IPS-NIHi11 (cell line): ENCODE data around the gene SND1.

Source experiments
- DNase-seq: peaks from one replicate; pipeline ENCODE4 v3.0.0; 2012; ENCODE audit warnings: mixed read lengths, low spot score

SND1 gene

DNA sequence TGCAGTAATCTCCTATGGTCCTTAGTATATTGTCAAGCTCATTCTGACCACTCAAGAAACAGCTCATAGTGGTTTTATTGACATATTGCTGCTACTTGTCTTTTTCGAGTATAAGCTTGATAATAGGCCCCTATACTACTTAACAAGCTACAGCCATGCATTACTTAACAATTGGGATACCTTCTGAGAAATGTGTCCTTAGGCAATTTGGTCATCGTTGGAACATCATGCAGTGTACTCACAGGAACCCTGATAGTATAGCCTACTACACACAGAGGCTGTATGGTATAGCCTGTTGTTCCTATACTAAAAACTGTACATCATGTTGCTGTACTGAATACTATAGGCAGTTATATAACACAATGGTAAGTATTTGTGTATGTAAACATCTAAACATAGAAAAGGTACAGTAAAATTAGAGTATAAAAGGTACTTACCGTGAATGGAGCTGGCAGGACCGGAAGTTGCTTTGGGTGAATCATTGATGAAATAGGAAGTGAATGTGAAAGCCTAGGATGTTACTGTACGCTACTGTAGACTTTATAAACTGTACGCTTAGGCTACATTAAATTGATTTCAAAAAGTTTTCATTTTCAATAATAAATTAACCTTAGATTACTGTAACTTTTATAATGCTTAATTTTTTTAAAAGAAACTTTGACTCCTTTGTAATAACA is 218.4 kb downstream of the SND1 start:
- no peak for DNase-seq

DNA sequence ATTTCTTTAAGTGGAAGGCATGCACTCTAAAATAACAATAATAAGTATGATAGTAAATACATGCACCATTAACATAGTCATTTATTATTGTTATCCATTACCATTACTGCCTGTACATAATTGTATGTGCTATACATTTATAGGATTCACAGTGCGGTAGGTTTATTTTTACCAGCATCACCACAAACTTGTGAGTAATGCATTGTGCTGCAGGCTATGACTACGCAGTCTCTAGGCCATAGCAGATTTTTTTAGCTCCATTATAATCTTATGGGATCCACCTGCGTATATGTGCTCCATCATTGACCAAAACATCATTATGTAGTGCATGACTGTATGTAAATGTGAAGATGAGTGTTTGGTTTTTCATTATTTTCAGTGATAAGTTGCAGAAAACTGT is 219.2 kb downstream of the SND1 start:
- DNase-seq = no peak

DNA sequence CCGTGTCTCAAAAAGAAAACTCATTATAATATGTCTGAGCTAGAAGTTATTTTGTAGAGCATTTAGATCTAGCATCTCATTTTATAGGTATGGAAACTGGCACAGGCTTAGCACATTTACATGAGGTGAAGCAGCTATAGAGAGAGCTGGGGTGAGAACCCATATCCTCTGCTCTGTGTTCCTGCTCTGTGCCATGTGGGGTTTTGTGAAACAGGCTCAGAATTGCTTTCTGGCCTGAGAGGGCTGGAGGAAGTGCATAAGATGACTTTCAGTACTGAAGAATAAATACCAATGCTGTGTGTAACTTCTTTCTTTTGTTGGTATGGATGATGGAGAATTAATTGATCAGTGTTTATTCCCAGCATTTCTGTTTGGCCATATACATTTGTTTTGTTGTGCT is 220.1 kb downstream of the SND1 start:
- no peak for DNase-seq

DNA sequence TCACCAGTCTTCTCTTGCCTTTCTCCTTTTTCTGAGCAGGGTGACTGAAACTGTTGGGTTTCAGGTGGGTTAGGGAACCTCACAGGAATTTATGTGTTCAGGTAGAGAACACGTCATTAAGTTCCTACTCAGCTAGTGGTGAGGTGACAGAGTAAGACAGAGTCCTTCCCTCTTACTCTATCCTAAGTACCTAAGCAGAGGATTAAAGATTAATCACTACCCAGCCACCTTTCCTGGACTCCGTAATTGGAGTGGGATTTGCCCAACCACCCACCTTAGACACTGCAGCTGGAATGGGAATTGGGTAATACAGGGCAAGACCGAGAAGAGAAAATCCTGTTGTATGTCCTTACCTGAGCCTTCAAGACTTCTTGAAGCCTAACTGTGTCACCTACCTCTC is 221.2 kb downstream of the SND1 start:
- DNase-seq = no peak

DNA sequence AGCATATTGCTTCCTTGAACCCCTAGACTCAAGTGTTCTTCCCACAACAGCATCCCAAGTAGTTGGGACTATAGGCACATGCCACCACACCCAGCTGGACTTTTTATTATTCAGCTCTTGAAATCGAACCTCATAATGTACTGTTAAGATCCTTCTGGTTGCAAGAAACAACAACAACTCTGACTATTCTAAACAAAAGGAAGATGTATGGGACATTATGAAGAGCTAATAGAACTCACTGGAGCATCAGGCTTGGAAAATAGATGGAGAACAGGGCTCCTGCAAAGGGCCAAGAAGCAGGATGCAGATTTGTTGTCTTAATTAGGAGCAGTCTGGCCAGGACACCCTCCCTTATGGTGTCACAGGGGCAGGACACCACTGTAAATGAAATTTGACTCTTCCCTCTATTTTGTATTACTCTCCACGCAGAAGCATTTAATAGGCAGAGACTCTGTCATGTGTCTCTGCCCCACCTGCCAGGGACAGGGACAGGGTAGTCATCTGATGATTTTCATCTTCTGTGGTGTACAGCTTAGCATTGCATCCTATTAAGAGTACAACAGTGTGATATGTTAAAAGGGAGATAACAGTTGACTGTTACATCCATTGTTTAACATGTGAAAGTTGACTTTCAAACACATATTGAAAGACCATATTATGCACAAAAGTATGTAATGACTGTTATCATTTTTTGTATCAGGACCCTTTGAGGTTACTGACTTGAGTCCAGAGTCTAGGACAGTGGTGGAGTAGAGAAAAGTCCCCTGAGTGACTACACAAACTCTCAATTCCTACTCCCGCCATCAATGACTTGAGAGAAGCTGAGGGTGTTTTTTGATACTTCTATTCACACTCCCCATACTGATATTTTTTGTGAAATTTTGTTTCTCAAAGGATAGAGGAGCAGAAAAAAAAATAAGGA is 222.0 kb downstream of the SND1 start:
- DNase-seq = no peak

DNA sequence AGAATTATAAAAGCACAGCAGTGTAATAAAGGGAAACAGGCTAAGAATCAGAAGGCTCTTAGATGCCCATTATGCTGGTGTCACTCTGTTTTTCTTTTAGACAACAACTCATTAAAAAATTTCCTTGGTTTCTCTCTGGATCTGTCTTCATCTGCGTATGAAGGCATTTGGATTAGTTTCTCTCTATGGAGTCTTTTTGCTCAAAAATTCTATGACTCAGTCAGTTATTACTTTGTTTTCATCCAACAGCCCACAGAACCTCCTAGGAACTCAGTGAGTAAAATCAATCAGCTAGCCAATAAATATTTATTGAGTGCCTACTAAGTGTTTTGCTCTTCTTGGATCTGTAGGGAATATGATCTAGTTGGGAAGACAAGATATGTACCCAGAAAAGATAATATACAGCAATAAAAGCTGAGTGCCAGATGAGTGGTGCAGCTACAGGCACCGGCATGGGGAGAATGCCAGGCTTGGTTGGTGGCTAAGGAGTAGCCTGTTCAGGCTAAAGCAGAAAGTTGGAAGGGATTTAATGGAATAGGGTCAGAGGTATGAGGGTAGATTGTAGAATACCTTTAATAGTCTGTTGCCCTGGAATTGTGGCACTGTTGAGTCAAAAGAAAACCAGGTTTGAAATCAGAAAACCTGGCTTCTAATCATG is 223.1 kb downstream of the SND1 start:
- DNase-seq = no peak

DNA sequence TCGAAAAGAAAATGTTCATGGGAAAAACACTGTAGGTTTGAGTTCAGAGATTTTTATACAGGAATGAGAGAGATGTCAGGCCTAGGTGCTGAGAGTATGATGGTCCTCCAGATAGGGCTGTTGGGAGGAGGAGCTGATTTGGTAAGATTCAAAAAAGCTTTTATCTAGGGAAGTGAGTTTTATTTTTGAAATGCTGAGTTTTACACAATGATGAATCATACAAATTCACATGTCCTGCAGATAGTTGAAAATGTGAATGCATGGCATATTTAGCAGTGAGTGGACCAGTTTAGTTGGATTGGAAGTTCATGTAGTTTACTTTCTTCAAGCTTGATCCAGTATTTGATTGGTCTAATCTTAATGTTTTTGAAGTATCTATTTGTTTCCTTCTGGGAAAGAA is 224.4 kb downstream of the SND1 start:
- DNase-seq = no peak

DNA sequence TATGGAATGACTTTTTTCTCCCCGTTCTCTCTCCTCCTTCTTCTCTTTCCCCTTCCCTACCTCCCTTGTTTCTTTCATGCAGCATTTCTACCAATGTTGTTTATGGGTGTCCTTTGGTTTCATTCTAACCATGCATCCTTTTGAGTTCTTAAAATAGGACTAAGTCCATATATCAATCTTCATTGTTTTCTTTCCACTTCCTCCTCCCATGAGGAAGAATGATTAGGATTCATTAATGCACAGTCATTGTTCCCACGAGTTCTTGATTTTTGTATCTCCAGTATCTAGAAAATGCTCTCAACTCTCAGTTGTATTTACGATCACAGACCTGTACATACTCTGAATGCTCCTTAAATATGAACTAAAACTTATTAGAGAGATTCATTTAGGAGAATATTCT is 226.0 kb downstream of the SND1 start:
- no peak for DNase-seq

DNA sequence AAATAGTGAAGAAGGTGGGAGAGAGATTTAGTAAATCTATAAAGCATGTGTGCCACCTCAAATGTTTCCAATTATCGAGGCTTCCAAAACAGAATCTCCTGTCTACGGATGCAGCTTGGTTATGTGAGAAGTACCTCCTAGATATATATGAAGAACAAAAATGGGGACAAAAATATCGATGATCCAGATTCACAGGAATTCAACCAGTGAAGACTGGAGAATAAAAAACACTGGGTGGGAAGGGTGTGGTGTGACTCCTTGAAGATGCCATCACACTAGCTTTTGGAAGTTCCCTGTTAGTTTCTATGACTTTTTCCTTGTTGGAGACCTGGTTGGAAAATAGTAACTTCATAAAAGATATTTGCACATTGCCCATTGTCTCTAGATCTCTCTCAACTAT is 226.8 kb downstream of the SND1 start:
- no peak for DNase-seq

DNA sequence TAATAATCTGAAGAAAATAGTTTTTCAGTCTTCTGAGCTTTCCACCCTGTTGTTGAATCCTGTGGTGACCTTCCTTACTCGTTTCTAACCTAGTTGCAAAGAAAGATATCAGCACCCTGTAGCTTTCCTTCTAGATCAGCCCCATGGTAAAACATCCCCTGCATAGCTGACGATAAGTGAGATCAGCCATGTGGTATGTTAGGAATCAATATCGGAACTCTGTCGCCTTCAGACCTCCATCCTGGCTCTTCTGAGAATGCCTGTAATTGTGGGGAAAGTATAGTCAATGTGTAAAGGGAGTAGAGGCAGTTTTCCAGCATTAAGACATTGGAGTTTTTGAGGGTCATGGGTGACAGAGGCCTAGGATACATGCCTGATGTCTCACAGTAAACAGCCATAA is 227.4 kb downstream of the SND1 start:
- DNase-seq = no peak

DNA sequence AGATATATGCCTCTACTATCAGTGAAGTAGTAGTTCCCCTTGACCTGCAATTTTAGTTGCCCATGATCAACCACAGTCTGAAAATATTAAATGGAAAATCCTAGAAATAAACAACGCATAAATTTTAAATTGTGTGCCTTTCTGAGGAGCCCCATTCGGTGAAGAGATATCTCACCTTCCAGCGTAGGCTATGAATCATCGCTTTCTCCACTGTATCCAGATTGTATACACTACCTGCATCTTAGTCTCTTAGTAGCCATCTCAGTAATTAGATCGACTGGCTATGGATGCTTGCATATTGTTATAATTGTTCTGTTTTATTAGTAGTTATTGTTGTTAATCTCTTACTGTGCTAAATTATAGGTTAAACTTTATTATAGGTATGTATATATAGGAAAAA is 227.9 kb downstream of the SND1 start:
- DNase-seq = no peak

DNA sequence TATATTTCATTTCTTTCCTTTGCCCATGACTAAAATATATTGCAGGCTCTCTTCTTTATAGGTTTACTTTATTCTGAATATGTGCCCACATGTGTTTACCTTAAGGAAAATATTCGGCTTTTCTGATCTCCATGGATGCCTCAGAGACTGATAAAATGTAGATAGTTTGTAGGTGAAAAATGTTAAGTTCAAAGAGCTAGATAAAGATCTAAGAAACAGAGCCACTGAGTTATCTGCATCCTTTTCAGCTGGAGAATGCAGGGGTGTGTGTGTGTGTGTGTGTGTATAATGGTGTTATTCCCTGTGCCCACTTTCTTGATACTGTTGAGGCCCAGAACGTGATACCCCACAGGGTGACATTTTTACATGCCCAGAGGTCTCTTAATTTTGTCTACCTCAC is 228.5 kb downstream of the SND1 start:
- no peak for DNase-seq

DNA sequence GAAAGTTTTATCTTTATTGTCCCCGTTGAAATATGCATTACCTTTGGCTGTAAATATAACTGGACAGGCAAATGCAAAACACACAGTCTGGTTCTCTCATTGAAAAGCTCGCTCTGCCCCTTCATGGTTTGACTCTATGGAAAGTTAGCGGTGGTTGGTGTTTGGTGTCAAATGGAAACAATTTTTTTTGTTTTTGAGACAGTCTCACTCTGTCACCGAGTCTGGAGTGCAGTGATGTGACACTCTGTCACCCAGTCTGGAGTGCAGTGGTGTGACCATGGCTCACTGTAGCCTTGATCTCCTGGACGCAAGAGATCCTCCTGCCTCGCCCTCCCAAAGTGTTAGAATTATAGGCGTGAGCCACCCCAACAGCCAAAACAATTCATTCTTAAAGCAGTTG is 229.6 kb downstream of the SND1 start:
- DNase-seq = no peak

DNA sequence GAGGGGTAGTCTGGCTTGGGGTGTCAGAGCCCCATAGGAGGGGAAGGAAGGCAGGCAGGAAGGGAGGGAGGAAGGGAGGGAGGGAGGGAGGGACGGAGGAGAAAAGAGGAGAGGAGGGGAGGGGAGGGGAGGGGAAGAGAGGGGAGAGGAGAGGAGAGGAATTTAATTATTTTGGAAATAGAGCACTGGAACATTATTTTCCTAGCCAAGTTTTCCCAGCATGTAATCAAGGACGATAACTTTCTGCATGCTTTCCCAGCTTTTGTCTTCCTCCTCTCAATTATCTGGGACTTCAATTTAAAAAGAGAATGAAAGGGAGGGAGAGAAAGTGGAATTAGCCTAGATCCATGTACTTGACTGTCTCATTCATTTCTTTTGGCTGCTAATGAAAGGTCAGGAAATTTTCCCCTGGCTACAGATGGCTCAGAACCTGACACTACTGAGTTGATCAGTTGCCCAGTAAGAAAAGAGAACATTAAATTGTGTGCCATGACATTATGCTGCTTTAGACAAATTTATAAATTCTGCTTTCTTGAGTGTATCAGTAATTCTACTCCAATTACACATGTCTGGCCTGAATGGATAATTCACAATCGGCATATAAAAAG is 230.4 kb downstream of the SND1 start:
- DNase-seq = no peak

DNA sequence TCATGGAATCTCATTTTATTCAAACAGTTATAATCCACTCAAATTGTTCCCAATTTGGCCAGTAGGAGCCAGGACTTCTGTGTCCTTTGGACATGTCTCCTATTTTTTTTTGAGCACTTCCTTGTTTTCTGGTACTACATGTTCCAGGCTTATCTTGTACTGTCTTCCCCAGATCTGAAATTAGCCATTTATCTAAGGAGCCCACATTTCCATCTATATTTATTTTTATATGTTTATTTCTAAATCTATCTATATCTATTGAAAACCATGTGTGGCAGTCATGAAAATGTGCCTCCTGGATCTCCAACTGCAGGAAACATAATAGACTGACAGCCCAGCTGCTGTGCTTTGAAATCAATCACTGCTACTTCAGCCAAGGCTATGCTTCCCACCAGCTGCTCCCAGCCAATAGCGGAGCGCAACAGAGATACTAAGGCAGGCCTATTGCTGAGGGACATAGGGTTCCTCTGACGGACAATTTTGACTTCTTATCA is 232.1 kb downstream of the SND1 start:
- no peak for DNase-seq

DNA sequence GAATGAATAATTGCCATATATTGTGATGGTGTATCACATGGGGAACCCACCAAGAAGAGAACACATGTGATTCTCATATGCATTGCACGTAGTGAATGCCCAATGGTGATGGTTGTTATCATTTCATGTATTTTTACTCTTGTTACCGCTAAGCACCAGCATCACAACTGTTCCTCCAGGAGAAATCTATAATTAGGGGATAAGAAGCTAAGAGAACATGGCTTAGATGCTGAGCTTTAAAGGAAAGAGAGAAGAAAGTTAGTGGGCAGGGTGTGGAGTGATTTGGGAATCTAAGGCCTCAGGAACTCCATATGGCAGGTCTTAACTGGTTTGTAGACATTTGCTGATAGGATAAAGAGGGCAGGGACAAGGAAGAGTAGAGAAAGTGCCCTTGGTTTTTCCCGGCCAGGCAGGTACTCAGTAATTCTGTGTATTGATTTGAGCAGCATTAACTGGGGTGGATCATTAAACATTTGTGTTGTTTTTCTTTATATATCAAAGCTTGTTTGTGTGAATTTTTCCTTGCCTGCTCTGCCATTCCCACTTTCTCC is 233.3 kb downstream of the SND1 start:
- DNase-seq = no peak

DNA sequence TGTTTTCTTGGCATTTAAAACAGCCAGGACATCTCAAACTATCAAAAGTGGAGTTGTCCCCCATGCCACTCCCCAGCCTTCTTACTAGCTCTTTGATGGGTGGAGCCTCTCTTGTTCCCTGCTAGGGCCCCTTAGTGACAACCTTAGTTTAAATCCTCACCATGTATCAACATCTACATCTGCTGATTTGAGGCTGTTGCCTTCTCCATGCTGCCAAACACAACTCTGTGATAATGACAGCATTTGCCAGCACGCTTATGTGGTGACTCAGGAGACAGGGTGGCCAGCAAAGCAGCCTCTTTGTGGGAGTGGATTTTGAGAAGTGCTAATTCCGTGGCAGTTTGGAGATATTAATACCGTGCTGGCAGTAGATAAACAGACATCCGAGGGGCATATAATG is 233.8 kb downstream of the SND1 start:
- no peak for DNase-seq

DNA sequence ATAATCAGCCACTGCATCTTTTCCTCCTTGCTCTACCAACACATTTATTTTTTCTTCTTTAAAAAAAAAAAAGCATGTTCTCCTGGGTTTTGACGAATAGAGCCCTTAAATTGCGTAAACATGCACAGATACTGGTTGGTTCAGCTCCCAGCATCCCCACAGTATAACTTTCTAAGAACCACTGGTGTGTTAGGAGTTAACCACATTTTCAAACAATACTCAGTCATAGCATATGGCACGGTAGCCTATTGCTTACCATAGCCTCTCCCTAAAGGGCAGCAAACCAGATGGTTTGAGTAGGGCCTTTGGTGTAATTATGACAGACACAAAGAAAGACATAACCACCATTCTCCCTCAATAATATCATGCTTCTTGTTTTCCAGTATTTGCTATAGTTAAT is 234.3 kb downstream of the SND1 start:
- DNase-seq = no peak

DNA sequence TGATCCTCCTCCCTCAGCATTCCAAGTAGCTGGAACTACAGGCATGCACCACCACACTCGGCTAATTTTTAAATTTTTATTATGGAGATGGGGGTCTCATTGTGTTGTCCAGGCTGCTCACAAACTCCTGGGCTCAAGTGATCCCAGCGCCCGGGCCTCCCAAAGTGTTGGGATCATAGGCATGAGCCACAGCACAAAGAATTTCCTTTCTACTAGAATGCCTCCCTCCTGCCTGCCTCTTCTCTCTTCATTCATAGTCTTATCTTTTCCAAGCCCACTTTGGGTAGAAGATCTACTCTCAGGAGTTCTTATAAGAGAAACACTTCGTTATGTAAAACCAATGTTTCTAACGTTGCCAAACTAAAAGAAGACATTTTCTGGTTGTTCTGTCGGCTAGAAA is 235.1 kb downstream of the SND1 start:
- no peak for DNase-seq

DNA sequence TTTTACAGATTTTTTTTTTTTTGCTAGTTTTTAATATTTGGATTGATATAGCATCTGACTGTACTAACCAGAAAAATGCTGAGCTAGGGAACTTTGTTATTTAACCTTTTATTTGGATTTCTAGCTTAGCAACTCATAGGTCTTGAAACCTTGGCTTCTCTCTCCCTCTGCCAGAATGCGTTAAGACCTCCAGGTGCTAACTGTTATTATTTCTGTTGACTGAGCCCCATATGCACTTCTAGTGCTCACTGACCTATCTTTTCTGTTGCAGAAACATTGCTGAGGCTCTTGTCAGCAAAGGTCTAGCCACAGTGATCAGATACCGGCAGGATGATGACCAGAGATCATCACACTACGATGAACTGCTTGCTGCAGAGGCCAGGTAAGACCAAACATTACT is 235.6 kb downstream of the SND1 start:
- DNase-seq = no peak

DNA sequence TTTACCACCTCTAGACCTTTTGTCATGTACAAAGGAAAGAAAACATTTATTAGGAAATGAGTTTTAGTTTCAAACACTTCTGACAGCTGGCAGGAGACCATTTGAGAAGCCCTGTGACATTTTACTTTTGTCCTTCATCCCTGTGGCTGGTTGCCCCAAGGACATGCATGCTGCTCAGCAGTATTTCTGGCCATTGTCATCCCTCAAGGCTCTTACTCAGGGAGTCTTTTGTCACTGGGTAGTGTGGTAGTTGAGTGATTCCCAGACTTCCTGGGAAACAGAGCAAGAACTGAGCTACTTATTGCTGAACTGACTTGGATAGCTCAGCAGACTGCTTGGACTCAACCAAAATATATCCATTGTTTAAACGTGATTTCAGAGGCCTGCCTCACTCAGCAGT is 236.4 kb downstream of the SND1 start:
- no peak for DNase-seq

DNA sequence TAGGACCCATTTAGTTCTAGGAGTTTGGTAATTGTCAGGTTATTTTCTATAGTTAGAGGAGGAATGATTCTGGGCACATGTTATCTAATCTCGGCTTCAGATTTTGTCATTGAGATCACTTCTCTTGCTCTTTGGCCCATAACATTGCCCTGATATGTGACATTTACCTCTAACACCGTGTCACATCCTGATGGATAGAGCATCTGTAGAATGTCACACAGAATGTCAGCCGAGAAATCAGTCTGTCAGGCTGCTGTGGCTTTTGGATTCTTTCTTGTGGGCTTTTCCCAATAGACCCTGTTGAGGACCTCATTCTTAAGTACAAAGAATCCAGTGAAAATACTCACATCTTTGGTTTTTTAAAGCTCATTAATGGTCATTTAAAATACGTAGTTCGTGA is 236.8 kb downstream of the SND1 start:
- no peak for DNase-seq
